Measurements from ENCODE around the gene RADIL. TPM values are rescaled to one million over a fixed set of nuclear protein-coding genes. Genes with fewer than 3 reads are reported as not detected.

The RADIL gene
- total RNA-seq, 1 donor from 2014 or later = 0.73 TPM

GRCh38 chr7:4851459-4852422, 31.8 kb downstream of the RADIL start:
- DNase-seq (ENCODE audit: low read depth, low spot score) = no peak

- DNase-seq (ENCODE audit: low read depth, low spot score) = no peak
Observed at GRCh38 chr7:4850262-4850795, 33.2 kb downstream of the RADIL start.

GRCh38 chr7:4849390-4849789, 34.1 kb downstream of the RADIL start:
- DNase-seq (ENCODE audit: low read depth, low spot score) = no peak

GRCh38 chr7:4845740-4846142, 37.8 kb downstream of the RADIL start:
- DNase-seq (ENCODE audit: low read depth, low spot score) = no peak

- DNase-seq (ENCODE audit: low read depth, low spot score) = no peak
Observed at GRCh38 chr7:4842319-4843064, 41.0 kb downstream of the RADIL start.

- no peak for DNase-seq (ENCODE audit: low read depth, low spot score)
Observed at GRCh38 chr7:4841836-4842235, 41.7 kb downstream of the RADIL start.

GRCh38 chr7:4841007-4841784, 42.3 kb downstream of the RADIL start:
- DNase-seq (ENCODE audit: low read depth, low spot score) = no peak

GRCh38 chr7:4840079-4840501, 43.4 kb downstream of the RADIL start:
- DNase-seq (ENCODE audit: low read depth, low spot score) = no peak

GRCh38 chr7:4838626-4839334, 44.7 kb downstream of the RADIL start:
- no peak for DNase-seq (ENCODE audit: low read depth, low spot score)

- DNase-seq (ENCODE audit: low read depth, low spot score) = no peak
Observed at GRCh38 chr7:4837803-4838625, 45.5 kb downstream of the RADIL start.

- no peak for DNase-seq (ENCODE audit: low read depth, low spot score)
Observed at GRCh38 chr7:4837041-4837802, 46.3 kb downstream of the RADIL start.

GRCh38 chr7:4836206-4836661, 47.3 kb downstream of the RADIL start:
- DNase-seq (ENCODE audit: low read depth, low spot score) = no peak

- DNase-seq (ENCODE audit: low read depth, low spot score) = no peak
Observed at GRCh38 chr7:4835398-4836205, 47.9 kb downstream of the RADIL start.

- DNase-seq (ENCODE audit: low read depth, low spot score) = no peak
Observed at GRCh38 chr7:4834601-4835397, 48.7 kb downstream of the RADIL start.

- DNase-seq (ENCODE audit: low read depth, low spot score) = no peak
Observed at GRCh38 chr7:4833691-4834600, 49.6 kb downstream of the RADIL start.

GRCh38 chr7:4833176-4833575, 50.3 kb downstream of the RADIL start:
- no peak for DNase-seq (ENCODE audit: low read depth, low spot score)
